NCI-H345 (cell line): ENCODE data around the gene MYOD1.

Source experiments
- DNase-seq: peaks from one replicate; lab custom pipeline; 2025; lab: John Stamatoyannopoulos, UW

The MYOD1 gene

GRCh38 chr11:17771415-17771814, 52.0 kb downstream of the MYOD1 start:
- DNase-seq, result no peak
